Psoas muscle (tissue), 8 donors: ENCODE results near the gene LEF1. TPM values are rescaled to one million over a fixed set of nuclear protein-coding genes. Genes with fewer than 3 reads are reported as not detected.

ENCODE experiments used
- ATAC-seq, 4 donors: fragments of 200-7000 bp; cut with Tn5 transposase; one replicate each; pipeline ENCODE4 v1.9.1; 2020; ENCODE audit warnings: moderate library complexity in 3 of 4, mild to moderate bottlenecking in 2 of 4
- DNase-seq, 2 donors: peaks; one replicate each; pipeline ENCODE4 v3.0.0-alpha.2; 2020
- H3K27ac ChIP-seq: fragments of 200-600 bp; one replicate; pipeline ENCODE4 v1.8.0; 2022
- H3K27me3 ChIP-seq, 3 donors: fragments of 200-600 bp in 1 of 3; one replicate each; pipeline versions ENCODE4 v1.6.1 to v1.8.0; 2013 to 2022; ENCODE audit warnings: low read length in 2 of 3, mild to moderate bottlenecking in 2 of 3, moderate library complexity in 1 of 3; ENCODE audit not compliant: insufficient read depth in 3 of 3
- H3K36me3 ChIP-seq, 2 donors: fragments of 200-600 bp in 1 of 2; one replicate each; pipeline versions ENCODE4 v1.6.1 to v1.8.0; 2013 to 2022; ENCODE audit warnings: low read depth in 1 of 2, mild to moderate bottlenecking in 1 of 2, moderate library complexity in 1 of 2; ENCODE audit not compliant: insufficient read depth in 1 of 2
- H3K4me1 ChIP-seq: fragments of 200-600 bp; one replicate; pipeline ENCODE4 v1.8.0; 2022
- H3K4me3 ChIP-seq: fragments of 200-600 bp; one replicate; pipeline ENCODE4 v1.8.0; 2022; ENCODE audit warnings: mild to moderate bottlenecking
- H3K9me3 ChIP-seq: fragments of 200-600 bp; one replicate; pipeline ENCODE4 v1.8.0; 2022
- WGBS, 3 donors: extraction: QIAGEN DNeasy Blood & Tissue Kit; methylation state at CpG; one replicate each; pipeline versions ENCODE4 v1.1.6 to v1.1.7; 2013; 5-methylcytosine and 5-hydroxymethylcytosine counted together
- intact Hi-C, 2 donors: fragments of 100-400 bp; cut with DNase I; formaldehyde crosslinking; loops; one replicate each; pipeline versions ENCODE4 v1.11.0 to v1.14.2; 2022
- polyA plus RNA-seq, 3 donors: library from polyadenylated mRNA; stranded (reverse); fragments of 200-250 nt; gene quantifications; one replicate each; pipeline ENCODE4 v1.2.3, GENCODE V29; 2013
- total RNA-seq, 4 donors: library from RNA; stranded (reverse); fragmentation: NEBNext Ultra II Directional in 2 of 4; extraction: Animal tissue kit (Norgen Biotek cat#: 25700) in 2 of 4; gene quantifications; one replicate each; pipeline versions ENCODE4 v1.2.1 to v1.2.4, GENCODE V29; 2021 to 2023
- TF ChIP-seq, protein P1 (sequence below): fragments of 200-600 bp; IDR thresholded peaks from one replicate; pipeline ENCODE4 v1.8.0; 2022; ENCODE audit warnings: antibody characterized with exemption
- donor health status: healthy with polysubstance abuse.
- donor health status: DM: no; HTN: no; CAD: no; lungs with moderate emphysema.
- donor health status: Bipolar disorder and iron deficiency.
- donor health status: healthy.
- donor health status: DM: yes; HTN: yes; CAD: no.
- donor health status: DM: no; HTN: no; CAD: no.
- donor health status: DM: no; HTN: no; CAD: no.
- donor health status: DM: yes; HTN: yes; CAD: no.

LEF1 gene
- total and polyA plus RNA-seq, 7 donors = 0.10 to 0.44 (median 0.29) TPM

DNA sequence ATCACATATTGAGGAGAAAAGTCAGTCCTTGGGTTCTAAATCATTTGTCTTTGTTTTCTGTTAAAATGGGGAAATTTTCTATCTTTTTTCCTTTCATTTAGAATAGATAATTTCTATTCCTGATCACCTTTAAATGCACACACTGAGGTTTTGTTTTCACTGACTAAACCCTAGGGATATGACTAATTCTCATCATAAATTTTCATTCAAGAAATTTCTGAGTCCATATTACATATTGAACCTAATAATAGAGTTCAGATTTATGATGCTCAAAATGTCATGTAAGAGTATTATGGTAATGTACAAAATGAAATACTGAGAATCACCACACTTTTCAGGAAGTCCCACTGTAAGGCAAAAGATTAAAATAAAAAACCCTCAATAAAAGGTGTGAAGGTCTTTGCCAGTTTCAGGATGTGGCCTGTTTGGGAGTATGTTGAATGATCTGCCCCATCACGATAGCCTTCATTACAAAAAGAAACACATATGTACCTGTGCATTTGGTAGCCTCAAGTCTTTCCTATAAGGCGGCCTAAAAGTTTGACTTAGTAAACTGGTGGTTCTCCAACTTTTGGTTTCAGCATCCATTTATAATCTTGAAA, 49.4 kb downstream of the LEF1 start:
- DNase-seq = no peak
- Histone ChIP-seq H3K36me3 (no peaks in the 10 kb centered on the region), H3K27me3 (no peaks in the 10 kb centered on the region), H3K4me3 (no peak overlapping the region), H3K27ac (no peak overlapping the region), H3K9me3 (no peaks in the 10 kb centered on the region), H3K4me1 (no peaks in the 10 kb centered on the region)
- no peak for ATAC-seq
- TF ChIP-seq, protein P1, sequence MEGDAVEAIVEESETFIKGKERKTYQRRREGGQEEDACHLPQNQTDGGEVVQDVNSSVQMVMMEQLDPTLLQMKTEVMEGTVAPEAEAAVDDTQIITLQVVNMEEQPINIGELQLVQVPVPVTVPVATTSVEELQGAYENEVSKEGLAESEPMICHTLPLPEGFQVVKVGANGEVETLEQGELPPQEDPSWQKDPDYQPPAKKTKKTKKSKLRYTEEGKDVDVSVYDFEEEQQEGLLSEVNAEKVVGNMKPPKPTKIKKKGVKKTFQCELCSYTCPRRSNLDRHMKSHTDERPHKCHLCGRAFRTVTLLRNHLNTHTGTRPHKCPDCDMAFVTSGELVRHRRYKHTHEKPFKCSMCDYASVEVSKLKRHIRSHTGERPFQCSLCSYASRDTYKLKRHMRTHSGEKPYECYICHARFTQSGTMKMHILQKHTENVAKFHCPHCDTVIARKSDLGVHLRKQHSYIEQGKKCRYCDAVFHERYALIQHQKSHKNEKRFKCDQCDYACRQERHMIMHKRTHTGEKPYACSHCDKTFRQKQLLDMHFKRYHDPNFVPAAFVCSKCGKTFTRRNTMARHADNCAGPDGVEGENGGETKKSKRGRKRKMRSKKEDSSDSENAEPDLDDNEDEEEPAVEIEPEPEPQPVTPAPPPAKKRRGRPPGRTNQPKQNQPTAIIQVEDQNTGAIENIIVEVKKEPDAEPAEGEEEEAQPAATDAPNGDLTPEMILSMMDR = no peak
- intact Hi-C loops = no loop called here
- 89 to 93% (median 92%) methylated on average over 2 of the region's 2 CpGs for WGBS, 3 donors

DNA sequence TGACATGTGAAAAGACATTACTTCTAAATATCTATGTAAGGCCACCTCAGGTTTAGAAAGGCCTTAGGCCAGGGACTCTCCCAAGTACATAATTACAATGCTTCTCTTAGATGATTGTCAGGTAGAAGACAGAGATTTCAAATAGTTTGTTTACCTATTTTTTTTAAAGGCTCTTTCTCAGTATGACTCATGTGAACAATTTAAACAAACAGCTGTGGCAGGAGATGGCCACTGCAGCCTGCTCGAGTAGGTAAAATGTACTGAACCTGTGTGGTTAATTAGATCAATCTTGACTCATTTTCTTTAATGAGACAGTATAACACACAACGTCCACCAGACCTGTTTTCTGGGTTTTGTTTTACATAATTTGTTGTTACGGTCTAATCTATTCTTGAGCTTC, 50.2 kb downstream of the LEF1 start:
- Histone ChIP-seq H3K4me1 (no peaks in the 10 kb centered on the region), H3K27me3 (no peaks in the 10 kb centered on the region), H3K9me3 (no peaks in the 10 kb centered on the region), H3K27ac (no peak overlapping the region), H3K4me3 (no peak overlapping the region), H3K36me3 (no peaks in the 10 kb centered on the region)
- DNase-seq (no peak), ATAC-seq (no peak)
- TF ChIP-seq, protein P1 = no peak
- intact Hi-C loops = no loop called here
- 67 to 71% (median 71%) methylated on average over 3 of the region's 3 CpGs for WGBS, 3 donors

DNA sequence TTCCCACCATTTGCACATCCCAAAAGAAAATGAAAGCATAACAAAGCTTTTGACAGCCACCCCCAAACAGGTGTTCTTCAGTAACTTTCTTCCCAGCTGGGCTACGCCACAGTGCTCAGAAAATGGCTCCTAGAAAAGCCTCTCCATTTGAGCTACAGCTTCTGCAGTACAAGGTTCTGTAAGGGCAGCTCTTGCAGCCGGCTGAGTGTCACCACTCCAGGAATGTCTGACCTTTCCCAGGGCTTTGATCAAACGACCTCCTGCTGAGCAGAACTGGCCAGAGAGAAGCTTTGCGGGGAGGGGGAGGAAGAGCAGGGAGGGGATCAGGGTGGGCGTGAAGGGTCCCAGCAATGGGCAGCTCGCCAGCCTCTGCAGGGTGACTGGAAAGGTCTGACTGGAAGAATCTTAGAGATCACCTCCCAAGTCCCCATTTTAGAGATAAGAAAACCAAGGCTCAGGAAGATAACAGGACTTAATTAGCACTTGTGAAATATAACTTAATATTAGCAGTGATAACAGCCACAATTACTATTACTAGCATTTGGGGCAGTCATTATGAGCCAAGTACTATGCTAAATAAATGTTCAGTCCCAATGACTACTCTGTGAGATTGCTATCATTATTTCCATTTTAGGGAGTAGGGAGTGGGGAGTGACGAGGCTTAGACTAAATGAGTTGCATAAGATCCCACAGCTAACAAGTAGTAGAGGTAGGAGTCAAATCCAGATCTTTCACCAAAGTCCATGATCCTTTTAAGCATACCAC, 51.1 kb downstream of the LEF1 start:
- intact Hi-C loops = no loop called here
- 48 to 51% (median 51%) methylated on average over 7 of the region's 7 CpGs for WGBS, 3 donors

DNA sequence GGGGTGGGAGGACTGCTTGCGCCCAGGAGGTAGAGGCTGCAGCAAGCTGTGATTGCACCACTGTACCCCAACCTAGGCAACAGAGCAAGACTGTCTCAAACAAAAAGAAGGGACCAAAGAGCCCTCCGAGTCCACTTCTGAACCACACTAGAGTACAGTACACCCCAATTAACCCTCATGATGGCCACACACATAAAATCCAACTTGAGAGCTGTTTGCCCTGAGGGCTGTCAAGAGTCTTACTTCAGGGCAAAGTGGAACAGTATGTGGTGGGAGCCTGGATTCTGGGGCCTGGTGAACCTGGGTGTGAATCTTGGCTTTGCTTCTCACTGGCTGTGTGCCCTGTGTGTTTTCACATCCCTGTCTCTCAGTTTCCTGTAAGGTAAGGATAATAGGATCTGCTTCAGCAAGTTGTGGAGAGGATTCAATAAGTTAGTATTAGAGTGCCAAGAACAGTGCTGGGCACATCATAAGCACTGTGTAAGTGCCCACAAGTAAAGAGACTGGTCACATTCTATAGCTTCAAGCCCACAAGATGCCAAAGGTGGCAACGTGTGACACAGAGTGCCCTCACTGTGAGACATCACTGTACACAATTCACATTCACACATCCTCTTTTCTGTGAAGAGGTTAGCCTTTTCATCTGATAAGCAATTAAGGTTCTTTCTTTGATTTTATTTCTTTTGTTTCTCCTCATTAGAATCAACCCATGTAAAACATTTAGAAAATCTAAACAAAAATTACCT, 52.1 kb downstream of the LEF1 start:
- TF ChIP-seq, protein P1 = no peak
- WGBS, 3 donors = 75 to 84% (median 82%) methylated on average over 3 of the region's 3 CpGs
- Histone ChIP-seq H3K27me3 (peaks cover 0 to 3% (median 0%) of the 10 kb centered on the region in 3 donors), H3K27ac (no peak overlapping the region), H3K36me3 (no peaks in the 10 kb centered on the region), H3K9me3 (no peaks in the 10 kb centered on the region), H3K4me3 (no peak overlapping the region), H3K4me1 (no peaks in the 10 kb centered on the region)
- ATAC-seq (no peak), DNase-seq (no peak)
- intact Hi-C loops = no loop called here

More for the DNA sequence above, 51.1 kb downstream of the LEF1 start:
- no peak for ATAC-seq
- no peak overlapping the region for H3K27ac ChIP-seq
- peak in 1 of 2 donors; percentile 19 for DNase-seq
- TF ChIP-seq, protein P1 = no peak
- no peak overlapping the region for H3K4me3 ChIP-seq
- no peaks in the 10 kb centered on the region for H3K4me1 ChIP-seq
- H3K36me3 ChIP-seq = no peaks in the 10 kb centered on the region
- no peaks in the 10 kb centered on the region for H3K27me3 ChIP-seq
- no peaks in the 10 kb centered on the region for H3K9me3 ChIP-seq
